SK-N-SH (cell line): ENCODE results near the gene FETUB. TPM values are rescaled to one million over a fixed set of nuclear protein-coding genes. Genes with fewer than 3 reads are reported as not detected.

Experiments used
- CTCF ChIA-PET: fragments of 300-600, 350-600 bp; formaldehyde crosslinking; extraction: SDS; loops from one replicate; lab custom pipeline; 2021; lab: Yijun Ruan, JAX
- POLR2A ChIA-PET: fragments of 350-600 bp; sonication (Branson Sonifier 250); formaldehyde crosslinking; extraction: SDS; loops from one replicate; lab custom pipeline; 2020; ENCODE audit warnings: antibody characterized with exemption, inconsistent platforms; lab: Yijun Ruan, JAX
- DNase-seq: peaks from one replicate; pipeline ENCODE4 v3.0.0; 2012
- H2AFZ ChIP-seq: fragments of 200-600 bp; sonication (generic); 2 replicates; pipeline ENCODE4 v1.8.1; 2016; ENCODE audit warnings: antibody characterized with exemption, mild to moderate bottlenecking, low read depth
- H3F3A ChIP-seq: fragments of 200-600 bp; sonication (generic); replicated peaks from 2 replicates; pipeline ENCODE3; 2016; ENCODE audit warnings: antibody characterized with exemption, mild to moderate bottlenecking; ENCODE audit not compliant: insufficient read depth
- H3K27ac ChIP-seq, 2 experiments: fragments of 200-500 bp in 1 of 2; fragments of 200-600 bp in 1 of 2; sonication (Bioruptor generic) in 1 of 2; sonication (generic), shearing (Covaris generic) in 1 of 2; 2 replicates each; pipeline versions ENCODE4 v1.5.1 to v1.6.1; 2014 to 2016; ENCODE audit warnings: low read depth in 2 of 2, inconsistent platforms in 1 of 2, low read length in 1 of 2, mild to moderate bottlenecking in 1 of 2, mixed read lengths in 1 of 2
- H3K27me3 ChIP-seq: fragments of 200-600 bp; sonication (generic), shearing (Covaris generic); 2 replicates; pipeline ENCODE4 v1.6.1; 2016; ENCODE audit warnings: mixed run types; ENCODE audit not compliant: insufficient read depth
- H3K36me3 ChIP-seq, 2 experiments: fragments of 200-500 bp in 1 of 2; fragments of 200-600 bp in 1 of 2; sonication (Bioruptor generic) in 1 of 2; sonication (generic) in 1 of 2; replicated peaks in 1 of 2; 2 replicates each; pipeline versions ENCODE3 to v1.5.1; 2014 to 2016; ENCODE audit warnings: low read length in 1 of 2, mild to moderate bottlenecking in 1 of 2; ENCODE audit not compliant: insufficient read depth in 2 of 2, control insufficient read depth in 1 of 2
- H3K4me1 ChIP-seq, 2 experiments: fragments of 200-500 bp in 1 of 2; fragments of 200-600 bp in 1 of 2; sonication (Bioruptor generic) in 1 of 2; sonication (generic), shearing (Covaris generic) in 1 of 2; 2 replicates each; pipeline versions ENCODE4 v1.5.1 to v1.6.1; 2014 to 2016; ENCODE audit warnings: low read depth in 1 of 2, low read length in 1 of 2, mixed run types in 1 of 2; ENCODE audit not compliant: insufficient read depth in 2 of 2, control insufficient read depth in 1 of 2
- H3K4me2 ChIP-seq: fragments of 200-600 bp; sonication (generic), shearing (Covaris generic); 2 replicates; pipeline ENCODE4 v1.6.1; 2017; ENCODE audit warnings: mixed run types
- H3K4me3 ChIP-seq, 2 experiments: fragments of 200-500 bp in 1 of 2; fragments of 200-600 bp in 1 of 2; sonication (Bioruptor generic) in 1 of 2; sonication (generic), shearing (Covaris generic) in 1 of 2; 2 replicates each; pipeline versions ENCODE4 v1.5.1 to v1.8.1; 2014 to 2016; ENCODE audit warnings: low read depth in 2 of 2, inconsistent platforms in 1 of 2, low read length in 1 of 2, mild to moderate bottlenecking in 1 of 2, mixed read lengths in 1 of 2, moderate library complexity in 1 of 2
- H3K79me2 ChIP-seq: fragments of 200-600 bp; sonication (generic); 2 replicates; pipeline ENCODE4 v1.8.1; 2017; ENCODE audit warnings: mild to moderate bottlenecking; ENCODE audit not compliant: insufficient read depth
- H3K9ac ChIP-seq: fragments of 200-600 bp; sonication (generic); 2 replicates; pipeline ENCODE4 v1.6.1; 2017; ENCODE audit warnings: mixed run types
- H3K9me2 ChIP-seq: fragments of 200-600 bp; sonication (generic); 2 replicates; pipeline ENCODE4 v1.6.1; 2017; ENCODE audit warnings: mixed run types
- H3K9me3 ChIP-seq: fragments of 200-600 bp; sonication (generic); 2 replicates; pipeline ENCODE4 v1.6.1; 2017; ENCODE audit warnings: mixed run types, mild to moderate bottlenecking, moderate library complexity
- H4K20me1 ChIP-seq: fragments of 200-600 bp; sonication (generic); 2 replicates; pipeline ENCODE4 v1.6.1; 2017; ENCODE audit warnings: mild to moderate bottlenecking, mixed run types; ENCODE audit not compliant: insufficient read depth
- CHD2 ChIP-seq: fragments of 150-350 bp; IDR thresholded peaks from 2 replicates; pipeline ENCODE4 v1.6.1; 2018; ENCODE audit warnings: low read length; ENCODE audit not compliant: partially characterized antibody
- FOSL2 ChIP-seq: IDR thresholded peaks from 2 replicates; pipeline ENCODE4 v1.4.0; 2012; ENCODE audit warnings: low read depth, mild to moderate bottlenecking, moderate library complexity, borderline replicate concordance
- FOXJ3 ChIP-seq: sonication (generic); formaldehyde crosslinking; IDR thresholded peaks from 2 replicates; pipeline ENCODE4 v1.5.1; 2020; ENCODE audit warnings: mild to moderate bottlenecking, missing genetic modification reagents
- GABPA ChIP-seq: IDR thresholded peaks from 2 replicates; pipeline ENCODE4 v1.4.0; 2012; ENCODE audit warnings: low read depth, mild to moderate bottlenecking
- MEF2A ChIP-seq: IDR thresholded peaks from 2 replicates; pipeline ENCODE4 v1.4.0; 2012; ENCODE audit warnings: low read depth, borderline replicate concordance
- NFIC ChIP-seq: IDR thresholded peaks from 2 replicates; pipeline ENCODE4 v1.4.0; 2012; ENCODE audit warnings: borderline replicate concordance
- RAD21 ChIP-seq: IDR thresholded peaks from 2 replicates; pipeline ENCODE4 v1.6.1; 2012; ENCODE audit warnings: mild to moderate bottlenecking, low read length
- RCOR1 ChIP-seq: fragments of 150-350 bp; IDR thresholded peaks from 2 replicates; pipeline ENCODE4 v1.6.1; 2017; ENCODE audit warnings: antibody characterized with exemption, low read length
- RXRA ChIP-seq: IDR thresholded peaks from 2 replicates; pipeline ENCODE4 v1.4.0; 2012; ENCODE audit warnings: low read depth, mild to moderate bottlenecking, borderline replicate concordance
- SIN3A ChIP-seq: IDR thresholded peaks from 2 replicates; pipeline ENCODE4 v1.6.1; 2012; ENCODE audit warnings: low read depth, mild to moderate bottlenecking, low read length, moderate library complexity, borderline replicate concordance
- SMC3 ChIP-seq: IDR thresholded peaks from 2 replicates; pipeline ENCODE4 v1.6.1; 2012; ENCODE audit warnings: low read depth, low read length, improper control_type of control experiment
- TAF1 ChIP-seq: IDR thresholded peaks from 2 replicates; pipeline ENCODE4 v1.6.1; 2012; ENCODE audit warnings: low read depth, mild to moderate bottlenecking, low read length, moderate library complexity, borderline replicate concordance
- TCF12 ChIP-seq: IDR thresholded peaks from 2 replicates; pipeline ENCODE4 v1.4.0; 2012
- TEAD4 ChIP-seq: IDR thresholded peaks from 2 replicates; pipeline ENCODE4 v1.4.0; 2012; ENCODE audit warnings: mild to moderate bottlenecking, borderline replicate concordance; ENCODE audit not compliant: insufficient read depth
- YY1 ChIP-seq: IDR thresholded peaks from 2 replicates; pipeline ENCODE4 v1.4.0; 2012; ENCODE audit warnings: low read depth, mild to moderate bottlenecking
- ZBTB33 ChIP-seq: IDR thresholded peaks from 2 replicates; pipeline ENCODE4 v1.4.0; 2012; ENCODE audit warnings: low read depth, borderline replicate concordance
- WGBS: methylation state at CpG from one replicate; pipeline ENCODE4 v1.1.6; 2017; ENCODE audit warnings: low lambda C conversion rate; 5-methylcytosine and 5-hydroxymethylcytosine counted together
- polyA plus RNA-seq, 3 experiments: library from polyadenylated mRNA; depleted of rRNA; stranded (reverse); fragments of >200 nt; gene quantifications; 2 replicates each; pipeline ENCODE4 v1.2.3, GENCODE V29; 2012
- TF ChIP-seq, protein P1 (sequence below): IDR thresholded peaks from 2 replicates; pipeline ENCODE4 v1.4.0; 2012; ENCODE audit warnings: low read depth, borderline replicate concordance
- TF ChIP-seq, protein P2 (sequence below): fragments of 150-350 bp; IDR thresholded peaks from 2 replicates; pipeline ENCODE4 v1.6.1; 2017; ENCODE audit warnings: antibody characterized with exemption, low read length, low read depth, borderline replicate concordance
- TF ChIP-seq, protein P3 (sequence below): fragments of 150-350 bp; IDR thresholded peaks from 2 replicates; pipeline ENCODE4 v1.6.1; 2016; ENCODE audit warnings: mild to moderate bottlenecking, low read depth, low read length
- TF ChIP-seq, protein P4 (sequence below): IDR thresholded peaks from 2 replicates; pipeline ENCODE4 v1.4.0; 2012; ENCODE audit warnings: low read depth

Gene FETUB
- polyA plus RNA-seq, 1 of the 3 experiments (the other 2 are of a cell fraction) = 0.05 TPM

DNA sequence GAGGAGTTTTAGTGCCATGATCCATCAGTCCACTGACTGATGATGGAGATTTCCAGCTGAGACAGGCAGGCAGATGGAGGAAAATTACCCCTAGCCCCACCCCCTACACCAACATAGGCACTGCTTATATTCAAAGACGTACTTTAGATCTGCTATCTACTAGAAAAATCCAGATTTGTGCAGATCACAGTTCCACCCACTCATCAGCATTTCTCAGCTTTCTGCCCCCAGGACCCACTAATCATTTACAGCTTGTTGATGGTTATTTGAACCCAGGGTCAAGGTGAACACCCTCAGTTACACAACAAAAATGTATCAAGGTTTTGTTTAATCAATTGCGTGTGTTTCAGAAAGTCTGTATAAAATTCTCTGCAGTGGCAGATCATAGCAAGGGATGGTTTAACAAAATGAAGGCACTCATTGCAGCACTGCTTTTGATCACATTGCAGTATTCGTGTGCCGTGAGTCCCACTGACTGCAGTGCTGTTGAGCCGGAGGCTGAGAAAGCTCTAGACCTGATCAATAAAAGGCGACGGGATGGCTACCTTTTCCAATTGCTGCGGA, 25.5 kb downstream of the FETUB start, which contains the start of gene HRG:
HRG (plus strand) TSS at position 390 of the 564 bp plus-strand sequence; CDS start at position 408, 18 bp downstream.
- Histone ChIP-seq H3K9ac (no peak within 1 kb of the TSS), H3K9me2 (no peaks in the 10 kb centered on the region), H3K9me3 (no peaks in the 10 kb centered on the region), H4K20me1 (no peaks in the 10 kb centered on the region), H3K27me3 (no peaks in the 10 kb centered on the region; the same call in 1 of the 2 replicates), H3K4me1 (no peaks in the 10 kb centered on the region), H3K27ac (no peak within 1 kb of the TSS), H3K36me3 (no peaks in the 10 kb centered on the region), H3K4me2 (no peak within 1 kb of the TSS), H3K4me3 (no peak within 1 kb of the TSS), H3K79me2 (no peaks in the 10 kb centered on the region), H2AFZ (no peak within 1 kb of the TSS), H3F3A (no peaks in the 10 kb centered on the region)
- ChIA-PET CTCF (interaction anchor here (0.9 kb wide), 1 partner anchor 50 kb away, joined by 4 read pairs; no protein-coding TSS in a partner anchor), POLR2A (no interaction called here)
- no peak for DNase-seq
- TF ChIP-seq ZBTB33 = no peak
- no peak for TF ChIP-seq TEAD4
- TF ChIP-seq SMC3 = no peak
- TF ChIP-seq, protein P1, sequence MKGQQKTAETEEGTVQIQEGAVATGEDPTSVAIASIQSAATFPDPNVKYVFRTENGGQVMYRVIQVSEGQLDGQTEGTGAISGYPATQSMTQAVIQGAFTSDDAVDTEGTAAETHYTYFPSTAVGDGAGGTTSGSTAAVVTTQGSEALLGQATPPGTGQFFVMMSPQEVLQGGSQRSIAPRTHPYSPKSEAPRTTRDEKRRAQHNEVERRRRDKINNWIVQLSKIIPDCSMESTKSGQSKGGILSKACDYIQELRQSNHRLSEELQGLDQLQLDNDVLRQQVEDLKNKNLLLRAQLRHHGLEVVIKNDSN = no peak
- WGBS = 27% methylated on average over 4 of the region's 8 CpGs

DNA sequence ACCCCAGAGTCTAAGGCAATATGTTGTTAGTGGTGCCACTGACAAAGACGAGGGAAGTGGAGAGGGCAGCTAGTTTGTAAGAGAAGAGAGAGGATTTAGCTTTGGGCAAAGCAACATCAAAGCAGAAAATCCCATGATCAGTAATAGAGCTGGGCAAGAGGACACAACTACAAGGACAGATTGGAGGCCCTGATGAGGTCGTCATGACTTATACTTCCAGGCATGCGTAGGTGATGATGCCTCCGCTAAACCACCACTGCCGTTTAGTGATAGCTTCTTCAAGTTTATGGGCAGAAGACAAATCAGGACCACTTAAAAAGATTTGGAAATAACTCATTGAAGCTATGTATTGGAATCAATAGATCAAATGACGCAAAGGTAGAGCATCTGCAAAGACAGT, 28.2 kb downstream of the FETUB start:
- ChIA-PET POLR2A (no interaction called here), CTCF (interaction anchor here (1.0 to 2.4 kb wide), 2 partner anchors 51 to 53 kb away, joined by 4 to 7 read pairs; no protein-coding TSS in a partner anchor)
- Histone ChIP-seq H3K9me3 (no peaks in the 10 kb centered on the region), H3K79me2 (no peaks in the 10 kb centered on the region), H3K27ac (no peak overlapping the region), H3K9ac (no peak overlapping the region), H3K4me1 (no peaks in the 10 kb centered on the region), H3K4me2 (no peak overlapping the region), H3K36me3 (no peaks in the 10 kb centered on the region), H3K27me3 (peaks cover 4% of the 10 kb centered on the region; the same call in 1 of the 2 replicates), H3K4me3 (no peak overlapping the region), H4K20me1 (no peaks in the 10 kb centered on the region), H3K9me2 (no peaks in the 10 kb centered on the region), H2AFZ (no peak overlapping the region), H3F3A (no peaks in the 10 kb centered on the region)
- no peak for DNase-seq
- WGBS = 33% methylated on average over 6 of the region's 6 CpGs
- TF ChIP-seq RCOR1 (no peak), FOSL2 (no peak), TAF1 (no peak), YY1 (no peak), SIN3A (no peak), RXRA (no peak), CHD2 (no peak), TCF12 (no peak), FOXJ3 (no peak), GABPA (no peak), MEF2A (no peak), NFIC (no peak), RAD21 (no peak)
- TF ChIP-seq, protein P2, sequence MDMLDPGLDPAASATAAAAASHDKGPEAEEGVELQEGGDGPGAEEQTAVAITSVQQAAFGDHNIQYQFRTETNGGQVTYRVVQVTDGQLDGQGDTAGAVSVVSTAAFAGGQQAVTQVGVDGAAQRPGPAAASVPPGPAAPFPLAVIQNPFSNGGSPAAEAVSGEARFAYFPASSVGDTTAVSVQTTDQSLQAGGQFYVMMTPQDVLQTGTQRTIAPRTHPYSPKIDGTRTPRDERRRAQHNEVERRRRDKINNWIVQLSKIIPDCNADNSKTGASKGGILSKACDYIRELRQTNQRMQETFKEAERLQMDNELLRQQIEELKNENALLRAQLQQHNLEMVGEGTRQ = no peak
- TF ChIP-seq, protein P3, sequence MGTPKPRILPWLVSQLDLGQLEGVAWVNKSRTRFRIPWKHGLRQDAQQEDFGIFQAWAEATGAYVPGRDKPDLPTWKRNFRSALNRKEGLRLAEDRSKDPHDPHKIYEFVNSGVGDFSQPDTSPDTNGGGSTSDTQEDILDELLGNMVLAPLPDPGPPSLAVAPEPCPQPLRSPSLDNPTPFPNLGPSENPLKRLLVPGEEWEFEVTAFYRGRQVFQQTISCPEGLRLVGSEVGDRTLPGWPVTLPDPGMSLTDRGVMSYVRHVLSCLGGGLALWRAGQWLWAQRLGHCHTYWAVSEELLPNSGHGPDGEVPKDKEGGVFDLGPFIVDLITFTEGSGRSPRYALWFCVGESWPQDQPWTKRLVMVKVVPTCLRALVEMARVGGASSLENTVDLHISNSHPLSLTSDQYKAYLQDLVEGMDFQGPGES = no peak
- TF ChIP-seq, protein P4, sequence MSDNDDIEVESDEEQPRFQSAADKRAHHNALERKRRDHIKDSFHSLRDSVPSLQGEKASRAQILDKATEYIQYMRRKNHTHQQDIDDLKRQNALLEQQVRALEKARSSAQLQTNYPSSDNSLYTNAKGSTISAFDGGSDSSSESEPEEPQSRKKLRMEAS = no peak
- TF ChIP-seq, protein P1 = no peak
